ENCODE results near the gene FNDC10.
"Not testable (repeated sequence)": the region's sequence is repeated elsewhere in the genome, so short reads cannot be mapped to it uniquely, and the experiment has no call there.

DNA sequence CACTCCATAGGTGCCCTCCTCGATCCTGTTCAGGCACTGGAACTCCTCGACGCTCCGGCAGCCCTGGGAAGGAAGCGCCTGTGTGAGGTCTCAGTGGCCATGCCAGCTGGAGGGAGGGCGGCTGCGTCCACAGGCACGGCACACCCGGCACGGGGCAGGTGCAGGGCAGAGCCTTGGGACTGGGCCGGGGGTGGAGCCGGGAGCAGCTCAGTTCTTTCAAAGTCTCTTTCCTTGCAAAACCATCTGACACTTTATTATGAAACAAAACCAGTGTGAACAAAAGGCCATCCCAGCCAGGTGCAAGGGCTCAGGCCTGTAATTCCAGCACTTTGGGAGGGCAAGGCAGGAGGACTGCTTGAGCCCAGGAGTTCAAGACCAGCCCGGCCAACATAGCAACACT lies 38.6 kb upstream of the FNDC10 start:
- TF ChIP-seq, protein P1, sequence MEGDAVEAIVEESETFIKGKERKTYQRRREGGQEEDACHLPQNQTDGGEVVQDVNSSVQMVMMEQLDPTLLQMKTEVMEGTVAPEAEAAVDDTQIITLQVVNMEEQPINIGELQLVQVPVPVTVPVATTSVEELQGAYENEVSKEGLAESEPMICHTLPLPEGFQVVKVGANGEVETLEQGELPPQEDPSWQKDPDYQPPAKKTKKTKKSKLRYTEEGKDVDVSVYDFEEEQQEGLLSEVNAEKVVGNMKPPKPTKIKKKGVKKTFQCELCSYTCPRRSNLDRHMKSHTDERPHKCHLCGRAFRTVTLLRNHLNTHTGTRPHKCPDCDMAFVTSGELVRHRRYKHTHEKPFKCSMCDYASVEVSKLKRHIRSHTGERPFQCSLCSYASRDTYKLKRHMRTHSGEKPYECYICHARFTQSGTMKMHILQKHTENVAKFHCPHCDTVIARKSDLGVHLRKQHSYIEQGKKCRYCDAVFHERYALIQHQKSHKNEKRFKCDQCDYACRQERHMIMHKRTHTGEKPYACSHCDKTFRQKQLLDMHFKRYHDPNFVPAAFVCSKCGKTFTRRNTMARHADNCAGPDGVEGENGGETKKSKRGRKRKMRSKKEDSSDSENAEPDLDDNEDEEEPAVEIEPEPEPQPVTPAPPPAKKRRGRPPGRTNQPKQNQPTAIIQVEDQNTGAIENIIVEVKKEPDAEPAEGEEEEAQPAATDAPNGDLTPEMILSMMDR (IDR thresholded peaks at IDR 0.05), result not testable (repeated sequence)
- not testable (repeated sequence) for TF ChIP-seq EP300, POLR2A (IDR thresholded peaks at IDR 0.05)

Measured in suprapubic skin (tissue), 3 donors.